Cardiac ventricle fibroblast (primary cell): ENCODE data around the gene TAF11L4. TPM values are rescaled to one million over a fixed set of nuclear protein-coding genes. Genes with fewer than 3 reads are reported as not detected.

Experiments
- total RNA-seq: library from RNA; depleted of rRNA; stranded (reverse); fragments of >200 nt; gene quantifications from 2 replicates; pipeline ENCODE4 v1.2.3, GENCODE V29; 2015

TAF11L4 gene
- not detected in 2 replicates for total RNA-seq

DNA sequence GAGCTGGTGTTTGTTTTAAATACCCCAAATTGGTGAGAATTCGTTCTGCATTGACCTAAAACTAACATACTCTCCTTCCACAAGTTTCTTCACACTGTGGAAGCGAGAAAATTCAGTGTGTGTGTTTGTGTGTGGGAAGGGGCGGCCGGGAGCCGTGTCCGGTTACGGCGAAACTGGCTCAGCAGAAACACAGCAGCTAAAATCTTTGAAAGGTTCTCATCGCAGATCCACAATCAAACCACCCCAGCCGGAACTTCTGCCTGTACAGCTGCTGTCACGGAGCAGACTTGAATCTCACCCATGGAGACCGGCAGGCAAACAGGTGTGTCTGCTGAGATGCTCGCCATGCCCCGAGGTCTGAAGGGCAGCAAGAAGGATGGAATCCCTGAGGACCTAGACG lies at the start of gene TAF11L4:
TAF11L4 (plus strand) TSS at position 301 of the 400 bp plus-strand sequence.

DNA sequence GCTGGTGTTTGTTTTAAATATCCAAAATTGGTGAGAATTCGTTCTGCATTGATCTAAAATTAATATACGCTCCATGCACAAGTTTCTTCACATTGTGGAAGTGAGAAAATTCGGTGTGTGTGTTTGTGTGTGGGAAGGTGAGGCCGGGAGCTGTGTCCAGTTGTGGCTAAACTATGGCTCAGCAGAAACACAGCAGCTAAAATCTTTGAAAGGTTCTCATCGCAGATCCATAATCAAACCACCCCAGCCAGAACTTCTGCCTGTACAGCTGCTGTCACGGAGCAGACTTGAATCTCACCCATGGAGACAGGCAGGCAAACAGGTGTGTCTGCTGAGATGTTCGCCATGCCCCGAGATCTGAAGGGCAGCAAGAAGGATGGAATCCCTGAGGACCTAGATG lies 23.7 kb upstream of the TAF11L4 start, which contains the start of gene TAF11L2:
TAF11L2 (plus strand) TSS at position 301 of the 400 bp plus-strand sequence.

DNA sequence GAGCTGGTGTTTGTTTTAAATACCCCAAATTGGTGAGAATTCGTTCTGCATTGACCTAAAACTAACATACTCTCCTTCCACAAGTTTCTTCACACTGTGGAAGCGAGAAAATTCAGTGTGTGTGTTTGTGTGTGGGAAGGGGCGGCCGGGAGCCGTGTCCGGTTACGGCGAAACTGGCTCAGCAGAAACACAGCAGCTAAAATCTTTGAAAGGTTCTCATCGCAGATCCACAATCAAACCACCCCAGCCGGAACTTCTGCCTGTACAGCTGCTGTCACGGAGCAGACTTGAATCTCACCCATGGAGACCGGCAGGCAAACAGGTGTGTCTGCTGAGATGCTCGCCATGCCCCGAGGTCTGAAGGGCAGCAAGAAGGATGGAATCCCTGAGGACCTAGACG lies 3.5 kb upstream of the TAF11L4 start, which contains the start of gene TAF11L3:
TAF11L3 (plus strand) TSS at position 301 of the 400 bp plus-strand sequence.

DNA sequence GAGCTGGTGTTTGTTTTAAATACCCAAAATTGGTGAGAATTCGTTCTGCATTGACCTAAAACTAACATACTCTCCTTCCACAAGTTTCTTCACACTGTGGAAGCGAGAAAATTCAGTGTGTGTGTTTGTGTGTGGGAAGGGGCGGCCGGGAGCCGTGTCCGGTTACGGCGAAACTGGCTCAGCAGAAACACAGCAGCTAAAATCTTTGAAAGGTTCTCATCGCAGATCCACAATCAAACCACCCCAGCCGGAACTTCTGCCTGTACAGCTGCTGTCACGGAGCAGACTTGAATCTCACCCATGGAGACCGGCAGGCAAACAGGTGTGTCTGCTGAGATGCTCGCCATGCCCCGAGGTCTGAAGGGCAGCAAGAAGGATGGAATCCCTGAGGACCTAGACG lies 3.3 kb downstream of the TAF11L4 start, which contains the start of gene TAF11L5:
TAF11L5 (plus strand) TSS at position 301 of the 400 bp plus-strand sequence.

DNA sequence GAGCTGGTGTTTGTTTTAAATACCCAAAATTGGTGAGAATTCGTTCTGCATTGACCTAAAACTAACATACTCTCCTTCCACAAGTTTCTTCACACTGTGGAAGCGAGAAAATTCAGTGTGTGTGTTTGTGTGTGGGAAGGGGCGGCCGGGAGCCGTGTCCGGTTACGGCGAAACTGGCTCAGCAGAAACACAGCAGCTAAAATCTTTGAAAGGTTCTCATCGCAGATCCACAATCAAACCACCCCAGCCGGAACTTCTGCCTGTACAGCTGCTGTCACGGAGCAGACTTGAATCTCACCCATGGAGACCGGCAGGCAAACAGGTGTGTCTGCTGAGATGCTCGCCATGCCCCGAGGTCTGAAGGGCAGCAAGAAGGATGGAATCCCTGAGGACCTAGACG lies 6.8 kb downstream of the TAF11L4 start, which contains the start of gene TAF11L6:
TAF11L6 (plus strand) TSS at position 301 of the 400 bp plus-strand sequence.

Other genes with a start within 250 kb of the TAF11L4 start
- gene TAF11L2, start 23.6 kb upstream of the TAF11L4 start, total RNA-seq: not detected in 2 replicates
- gene TAF11L3, start 3.4 kb upstream of the TAF11L4 start, total RNA-seq: not detected in 2 replicates
- not detected in 2 replicates for gene TAF11L5, start 3.4 kb downstream of the TAF11L4 start, total RNA-seq
- gene TAF11L6, start 6.9 kb downstream of the TAF11L4 start, total RNA-seq: not detected in 2 replicates
- gene TAF11L7, start 64.0 kb downstream of the TAF11L4 start, total RNA-seq: not detected in 2 replicates
- not detected in 2 replicates for gene TAF11L8, start 69.2 kb downstream of the TAF11L4 start, total RNA-seq
- not detected in 2 replicates for gene TAF11L9, start 72.6 kb downstream of the TAF11L4 start, total RNA-seq
- not detected in 2 replicates for gene TAF11L10, start 76.0 kb downstream of the TAF11L4 start, total RNA-seq
- not detected in 2 replicates for gene TAF11L11, start 82.4 kb downstream of the TAF11L4 start, total RNA-seq
- not detected in 2 replicates for gene TAF11L12, start 88.6 kb downstream of the TAF11L4 start, total RNA-seq
- gene TAF11L13, start 110.3 kb downstream of the TAF11L4 start, total RNA-seq: not detected in 2 replicates
- not detected in 2 replicates for gene TAF11L14, start 112.7 kb downstream of the TAF11L4 start, total RNA-seq